Endothelial cell of umbilical vein (primary cell): Measurements from ENCODE around the gene AOC1. TPM values are rescaled to one million over a fixed set of nuclear protein-coding genes. Genes with fewer than 3 reads are reported as not detected.

Experiments used
- BruUV-seq: library from RNA; stranded (reverse); fragments of 400-500 nt; replicated peaks from 2 replicates; lab custom pipeline; 2021; lab: Mats Ljungman, UMichigan
- CTCF ChIA-PET: fragments of 300-600, 350-600 bp; sonication (Branson Sonifier 250); formaldehyde crosslinking; loops from one replicate; lab custom pipeline; 2021; ENCODE audit warnings: antibody characterized with exemption, inconsistent platforms; lab: Charles Lee
- POLR2A ChIA-PET: fragments of 300-600, 350-600 bp; sonication (Branson Sonifier 250); formaldehyde crosslinking; loops from one replicate; lab custom pipeline; 2021; ENCODE audit warnings: antibody characterized with exemption, inconsistent platforms; lab: Charles Lee
- DNase-seq: peaks from one replicate; pipeline ENCODE4 v3.0.0-alpha.2; 2011; ENCODE audit warnings: low read depth, low spot score
- FAIRE-seq: peaks from 2 replicates; lab custom pipeline; 2011; peaks lifted over from hg19 to GRCh38; lab: Jason Lieb, UNC
- H2AFZ ChIP-seq: 2 replicates; pipeline ENCODE4 v1.6.0; 2012; ENCODE audit warnings: low read depth, low read length, control low read depth, inconsistent platforms
- H3K27ac ChIP-seq: 2 replicates; pipeline ENCODE4 v1.5.1; 2011; ENCODE audit warnings: low read depth, mild to moderate bottlenecking, control low read depth, low read length, moderate library complexity; ENCODE audit not compliant: insufficient read depth
- H3K27me3 ChIP-seq, 2 experiments: 2 replicates each; pipeline versions ENCODE4 v1.6.0 to v1.6.1; 2011; ENCODE audit warnings: low read length in 2 of 2, mixed read lengths in 1 of 2; ENCODE audit not compliant: control insufficient read depth in 2 of 2, insufficient read depth in 2 of 2
- H3K36me3 ChIP-seq, 2 experiments: 2 replicates in 1 of 2; 3 replicates in 1 of 2; pipeline ENCODE4 v1.5.1; 2011; ENCODE audit warnings: low read length in 2 of 2, mild to moderate bottlenecking in 1 of 2, moderate library complexity in 1 of 2; ENCODE audit not compliant: control insufficient read depth in 2 of 2, insufficient read depth in 2 of 2; ENCODE audit errors: extremely low read depth in 1 of 2
- H3K4me1 ChIP-seq: 3 replicates; pipeline ENCODE4 v1.5.1; 2011; ENCODE audit warnings: mild to moderate bottlenecking, low read length; ENCODE audit not compliant: control insufficient read depth, insufficient read depth; ENCODE audit errors: extremely low read depth
- H3K4me2 ChIP-seq: 2 replicates; pipeline ENCODE4 v1.6.1; 2011; ENCODE audit warnings: low read length, control low read depth, mixed read lengths; ENCODE audit not compliant: insufficient read depth
- H3K4me3 ChIP-seq, 3 experiments: fragments of 200-600 bp in 1 of 3; sonication (generic), shearing (Covaris generic) in 1 of 3; replicated peaks in 1 of 3; 2 replicates each; pipeline ENCODE4 v1.5.1; 2011 to 2016; ENCODE audit warnings: control low read depth in 3 of 3, low read length in 3 of 3, mild to moderate bottlenecking in 2 of 3, inconsistent platforms in 1 of 3, low read depth in 1 of 3, moderate library complexity in 1 of 3; ENCODE audit not compliant: insufficient read depth in 1 of 3
- H3K79me2 ChIP-seq: 2 replicates; pipeline ENCODE4 v1.6.0; 2012; ENCODE audit warnings: low read length, inconsistent platforms; ENCODE audit not compliant: control insufficient read depth, insufficient read depth
- H3K9ac ChIP-seq: replicated peaks from 2 replicates; pipeline ENCODE3; 2011; ENCODE audit warnings: low read length, control low read depth; ENCODE audit not compliant: insufficient read depth; ENCODE audit errors: extremely low read depth
- H3K9me1 ChIP-seq: replicated peaks from 3 replicates; pipeline ENCODE4 v1.6.0; 2011; ENCODE audit warnings: mild to moderate bottlenecking, low read length; ENCODE audit not compliant: control insufficient read depth, insufficient read depth; ENCODE audit errors: extremely low read depth
- H3K9me3 ChIP-seq: replicated peaks from 2 replicates; pipeline ENCODE4 v1.5.1; 2012; ENCODE audit warnings: low read length, inconsistent platforms; ENCODE audit not compliant: control insufficient read depth, insufficient read depth
- H4K20me1 ChIP-seq: replicated peaks from 2 replicates; pipeline ENCODE3; 2011; ENCODE audit warnings: mild to moderate bottlenecking, low read length; ENCODE audit not compliant: control insufficient read depth, insufficient read depth; ENCODE audit errors: extremely low read depth
- EZH2 ChIP-seq: IDR thresholded peaks from 2 replicates; pipeline ENCODE4 v1.6.1; 2012; ENCODE audit warnings: borderline replicate concordance, low read depth, mild to moderate bottlenecking, moderate library complexity, low read length, inconsistent platforms; ENCODE audit not compliant: severe bottlenecking
- FOS ChIP-seq: IDR thresholded peaks from 2 replicates; pipeline ENCODE4 v1.6.1; 2011; ENCODE audit warnings: mild to moderate bottlenecking, low read length, moderate library complexity, borderline replicate concordance; ENCODE audit not compliant: insufficient read depth
- GATA2 ChIP-seq: IDR thresholded peaks from 2 replicates; pipeline ENCODE4 v1.7.0; 2011; ENCODE audit warnings: low read depth, mild to moderate bottlenecking, moderate library complexity, mixed read lengths, low read length; ENCODE audit not compliant: insufficient read length, insufficient read depth
- JUN ChIP-seq: IDR thresholded peaks from 2 replicates; pipeline ENCODE4 v1.6.1; 2011; ENCODE audit warnings: borderline replicate concordance, low read depth; ENCODE audit not compliant: insufficient read length, insufficient read depth
- MYC ChIP-seq: IDR thresholded peaks from one replicate; pipeline ENCODE4 v1.6.1; 2011; ENCODE audit warnings: mild to moderate bottlenecking, low read depth, low read length
- POLR2A ChIP-seq: IDR thresholded peaks from 2 replicates; pipeline ENCODE4 v1.6.1; 2012; ENCODE audit warnings: low read depth, mild to moderate bottlenecking, control low read depth, low read length
- POLR2AphosphoS5 ChIP-seq: IDR thresholded peaks from 2 replicates; pipeline ENCODE4 v1.6.1; 2012; ENCODE audit warnings: low read depth, mild to moderate bottlenecking, control low read depth, low read length, moderate library complexity; ENCODE audit not compliant: insufficient read depth
- dilution Hi-C: fragments of 300-500 bp; cut with MboI; formaldehyde crosslinking; loops from one replicate; pipeline ENCODE4 v1.15.0; 2019; ENCODE audit warnings: low sequenced_read_pairs; ENCODE audit not compliant: extremely low pct_ligation_motif_present
- intact Hi-C: fragments of 100-400 bp; cut with micrococcal nuclease; formaldehyde crosslinking; loops from one replicate; pipeline ENCODE4 v1.10.0; 2022
- polyA plus RNA-seq, 4 experiments: library from polyadenylated mRNA; depleted of rRNA in 3 of 4; stranded (reverse) in 3 of 4; unstranded in 1 of 4; fragments of >200 nt; gene quantifications; 2 replicates each; pipeline versions ENCODE4 v1.2.1 to v1.2.3, GENCODE V29; 2011 to 2012; ENCODE audit warnings: missing spikeins in 1 of 4
- total RNA-seq: library from RNA; stranded (reverse); gene quantifications from 2 replicates; pipeline ENCODE4 v1.2.3, GENCODE V29; 2021
- TF ChIP-seq, protein P1 (sequence below), 2 donors: IDR thresholded peaks; 1 replicate in 1 of 2; 2 replicates in 1 of 2; pipeline ENCODE4 v1.5.1; 2011; ENCODE audit warnings: low read length in 2 of 2, mild to moderate bottlenecking in 2 of 2, moderate library complexity in 2 of 2, control low read depth in 1 of 2, inconsistent platforms in 1 of 2, low read depth in 1 of 2; ENCODE audit not compliant: insufficient read depth in 1 of 2; ENCODE audit errors: extremely low read depth in 1 of 2
- TF ChIP-seq, protein P2 (sequence below): IDR thresholded peaks from 2 replicates; pipeline ENCODE4 v1.6.1; 2011; ENCODE audit not compliant: insufficient read depth, insufficient read length

AOC1 gene
- total and polyA plus RNA-seq, 2 donors (not counting 3 experiments of a cell fraction or from before 2014, with no cell fraction given): not detected

DNA sequence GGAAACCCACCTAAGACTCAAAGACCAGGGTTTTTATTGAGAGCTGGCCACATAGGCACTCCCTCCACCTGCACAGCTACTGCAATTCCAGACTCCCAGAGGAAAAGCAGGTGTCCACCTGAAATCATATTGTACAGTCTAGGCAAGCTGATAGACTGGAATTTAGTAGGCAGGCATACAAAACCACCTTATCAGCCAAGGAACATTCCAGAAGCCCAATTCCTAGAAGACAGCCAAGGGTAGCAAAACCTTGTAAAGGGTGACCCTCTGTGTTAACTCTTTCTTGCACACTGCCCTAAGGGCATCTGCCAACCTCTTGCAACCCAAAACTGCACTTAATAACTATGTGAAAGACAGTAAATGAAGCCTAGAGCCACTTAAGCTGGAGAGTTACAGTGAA, 46.5 kb upstream of the AOC1 start:
- intact Hi-C loops: no loop called here
- H3K27ac ChIP-seq: no peak overlapping the region
- FAIRE-seq: no peak

More for the DNA sequence above, 46.5 kb upstream of the AOC1 start:
- ChIA-PET CTCF (no interaction called here), POLR2A (no interaction called here)
- no peak overlapping the region for H3K9ac ChIP-seq
- no peak overlapping the region for H2AFZ ChIP-seq
- H3K36me3 ChIP-seq: no peaks in the 10 kb centered on the region
- no peak overlapping the region for H3K4me2 ChIP-seq
- no peaks in the 10 kb centered on the region for H3K9me1 ChIP-seq
- no peaks in the 10 kb centered on the region for H4K20me1 ChIP-seq
- H3K27me3 ChIP-seq: peaks cover 26% of the 10 kb centered on the region in 2 experiments
- TF ChIP-seq, protein P1, sequence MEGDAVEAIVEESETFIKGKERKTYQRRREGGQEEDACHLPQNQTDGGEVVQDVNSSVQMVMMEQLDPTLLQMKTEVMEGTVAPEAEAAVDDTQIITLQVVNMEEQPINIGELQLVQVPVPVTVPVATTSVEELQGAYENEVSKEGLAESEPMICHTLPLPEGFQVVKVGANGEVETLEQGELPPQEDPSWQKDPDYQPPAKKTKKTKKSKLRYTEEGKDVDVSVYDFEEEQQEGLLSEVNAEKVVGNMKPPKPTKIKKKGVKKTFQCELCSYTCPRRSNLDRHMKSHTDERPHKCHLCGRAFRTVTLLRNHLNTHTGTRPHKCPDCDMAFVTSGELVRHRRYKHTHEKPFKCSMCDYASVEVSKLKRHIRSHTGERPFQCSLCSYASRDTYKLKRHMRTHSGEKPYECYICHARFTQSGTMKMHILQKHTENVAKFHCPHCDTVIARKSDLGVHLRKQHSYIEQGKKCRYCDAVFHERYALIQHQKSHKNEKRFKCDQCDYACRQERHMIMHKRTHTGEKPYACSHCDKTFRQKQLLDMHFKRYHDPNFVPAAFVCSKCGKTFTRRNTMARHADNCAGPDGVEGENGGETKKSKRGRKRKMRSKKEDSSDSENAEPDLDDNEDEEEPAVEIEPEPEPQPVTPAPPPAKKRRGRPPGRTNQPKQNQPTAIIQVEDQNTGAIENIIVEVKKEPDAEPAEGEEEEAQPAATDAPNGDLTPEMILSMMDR (IDR thresholded peaks at IDR 0.05; ENCODE audit: extremely low read depth in 1 of 2, insufficient read depth in 1 of 2, low read depth in 1 of 2, low read length in 2 of 2): no peak
- TF ChIP-seq, protein P2, sequence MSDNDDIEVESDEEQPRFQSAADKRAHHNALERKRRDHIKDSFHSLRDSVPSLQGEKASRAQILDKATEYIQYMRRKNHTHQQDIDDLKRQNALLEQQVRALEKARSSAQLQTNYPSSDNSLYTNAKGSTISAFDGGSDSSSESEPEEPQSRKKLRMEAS: no peak
- TF ChIP-seq FOS: no peak
- TF ChIP-seq POLR2AphosphoS5: no peak
- no peak for TF ChIP-seq POLR2A
- no peak for TF ChIP-seq MYC
- TF ChIP-seq JUN: no peak
- no peak for TF ChIP-seq GATA2
- no peak for TF ChIP-seq EZH2
- no TSS peak for BruUV-seq
- H3K79me2 ChIP-seq: no peaks in the 10 kb centered on the region
- H3K4me1 ChIP-seq: no peaks in the 10 kb centered on the region
- dilution Hi-C loops: no loop called here
- H3K9me3 ChIP-seq: no peaks in the 10 kb centered on the region
- no peak overlapping the region for H3K4me3 ChIP-seq
- no peak for DNase-seq
